GM19455 (cell line): Measurements from ENCODE around the gene TMEM203.

Experiments used
- ATAC-seq: cut with Tn5 transposase; IDR thresholded peaks from one replicate; pipeline ENCODE4 v1.9.1; 2021; ENCODE audit not compliant: unreplicated experiment

TMEM203 gene

DNA sequence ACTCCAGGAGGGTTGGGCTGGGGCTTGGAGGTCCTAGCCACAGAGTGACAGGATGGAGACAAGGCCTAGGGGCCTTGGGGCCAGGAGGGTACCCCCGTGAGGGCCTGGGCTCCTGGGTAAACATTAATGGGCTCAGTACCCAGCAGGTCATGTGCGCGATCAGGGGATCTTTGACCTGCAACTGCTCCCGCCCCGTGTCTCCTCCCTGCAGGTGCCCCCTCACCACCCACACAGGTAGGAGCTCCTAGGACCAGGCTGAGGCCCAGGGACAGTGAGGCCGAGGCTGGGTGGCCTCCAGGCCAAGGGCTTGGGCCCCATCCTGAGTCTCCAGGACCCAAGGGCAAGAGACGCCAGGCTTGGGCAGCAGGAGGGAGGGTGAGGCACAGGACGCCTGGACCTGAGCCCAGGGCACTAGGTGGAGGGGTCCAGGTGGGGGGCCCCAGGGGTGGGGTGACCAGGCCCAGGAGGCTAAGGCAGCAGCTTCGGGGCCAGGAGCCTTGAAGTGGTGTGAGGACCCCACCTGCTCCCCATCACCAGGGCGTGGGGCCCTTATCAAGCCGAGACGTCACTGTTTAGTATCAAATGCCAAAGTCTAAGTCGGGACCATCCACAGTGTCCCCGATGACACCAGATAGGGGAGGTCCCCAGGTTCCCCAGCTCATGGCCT is 25.4 kb upstream of the TMEM203 start, which contains the start of gene SLC34A3:
SLC34A3 (plus strand) TSS at position 197 of the 667 bp plus-strand sequence. CDS start 802 bp downstream, outside the sequence.
- no peak for ATAC-seq

DNA sequence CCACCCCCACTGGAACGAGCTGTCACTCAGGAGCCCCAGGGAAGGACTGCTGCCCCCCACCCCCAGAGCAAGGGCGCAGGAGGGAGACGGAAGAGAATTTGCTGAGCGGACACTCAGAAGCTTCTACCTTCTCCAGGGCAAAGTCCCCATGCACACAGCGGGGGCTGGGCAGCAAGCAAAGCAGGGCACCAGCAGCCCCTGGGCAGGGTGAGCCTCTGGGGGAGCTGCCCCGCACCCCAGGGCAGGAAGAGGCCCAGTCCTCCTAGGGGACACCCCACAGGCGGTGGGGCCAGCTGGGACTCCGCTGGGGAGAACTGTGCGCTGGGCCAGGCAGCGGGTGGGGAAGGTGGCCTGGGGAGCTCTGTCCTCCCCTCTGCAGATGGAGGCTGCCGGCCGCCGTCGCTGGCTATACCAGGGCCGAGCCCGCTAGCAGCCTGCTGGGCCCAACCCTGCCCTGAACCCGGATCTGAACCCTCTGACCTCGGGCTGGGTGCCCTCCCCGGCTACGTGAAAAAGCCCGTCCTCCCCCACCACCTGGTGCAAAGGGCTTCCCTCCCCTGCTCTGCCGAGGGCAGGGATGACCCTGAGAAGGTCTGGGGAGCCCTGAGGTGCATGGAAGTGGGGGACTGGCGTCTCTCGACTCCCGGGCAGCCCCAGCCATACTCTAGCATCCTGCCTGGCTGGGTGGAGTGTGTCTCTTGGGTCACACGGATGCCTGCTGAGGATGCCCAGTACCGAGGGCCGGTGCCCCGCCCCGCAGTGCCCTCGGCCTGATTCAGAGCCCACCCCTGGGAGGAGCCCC is 24.7 kb upstream of the TMEM203 start:
- no peak for ATAC-seq

DNA sequence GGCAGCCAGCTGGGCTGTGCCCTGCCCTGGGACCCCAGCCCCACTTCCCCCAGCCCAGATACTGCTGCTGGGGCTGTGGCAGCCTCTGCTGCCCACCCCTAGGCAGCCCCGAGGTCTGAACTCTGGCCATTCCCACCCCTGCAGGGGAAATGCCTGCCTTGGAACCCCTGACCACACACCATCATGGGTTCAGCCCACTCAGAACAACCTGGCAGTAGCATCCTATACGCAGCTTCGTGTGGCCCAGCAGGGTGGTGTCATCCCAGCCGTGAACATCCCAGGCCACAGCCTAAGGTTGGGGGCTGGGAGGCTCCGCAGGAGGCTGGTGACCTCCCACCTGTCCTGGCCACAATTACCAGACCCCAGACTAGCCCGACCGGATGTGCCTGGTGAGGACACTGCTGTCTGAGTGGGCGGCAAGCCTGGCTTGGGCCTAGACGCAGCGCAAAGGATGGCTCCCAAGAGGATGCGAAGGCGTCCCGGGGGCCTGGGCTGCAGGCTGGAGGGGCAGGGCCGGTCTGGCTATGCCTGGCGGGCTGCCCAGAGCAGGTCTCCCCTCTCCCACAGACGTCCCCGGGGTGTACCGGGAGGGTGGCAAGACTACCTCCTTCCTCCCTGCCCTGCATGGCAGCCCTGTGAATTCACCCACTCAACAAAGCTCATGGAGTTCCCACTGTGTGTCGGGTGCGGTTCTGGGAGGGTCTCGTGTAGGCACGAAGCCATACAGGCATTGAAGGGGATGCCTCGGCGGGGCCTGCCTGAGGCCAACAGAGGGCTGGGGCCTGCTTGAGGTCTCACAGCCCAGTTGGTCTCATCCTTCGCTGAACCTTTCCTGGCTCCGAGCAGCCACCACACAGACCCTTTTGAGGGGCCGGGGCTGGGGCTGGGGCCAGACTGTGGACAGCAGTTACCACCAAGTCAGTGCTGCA is 23.8 kb upstream of the TMEM203 start:
- no peak for ATAC-seq

DNA sequence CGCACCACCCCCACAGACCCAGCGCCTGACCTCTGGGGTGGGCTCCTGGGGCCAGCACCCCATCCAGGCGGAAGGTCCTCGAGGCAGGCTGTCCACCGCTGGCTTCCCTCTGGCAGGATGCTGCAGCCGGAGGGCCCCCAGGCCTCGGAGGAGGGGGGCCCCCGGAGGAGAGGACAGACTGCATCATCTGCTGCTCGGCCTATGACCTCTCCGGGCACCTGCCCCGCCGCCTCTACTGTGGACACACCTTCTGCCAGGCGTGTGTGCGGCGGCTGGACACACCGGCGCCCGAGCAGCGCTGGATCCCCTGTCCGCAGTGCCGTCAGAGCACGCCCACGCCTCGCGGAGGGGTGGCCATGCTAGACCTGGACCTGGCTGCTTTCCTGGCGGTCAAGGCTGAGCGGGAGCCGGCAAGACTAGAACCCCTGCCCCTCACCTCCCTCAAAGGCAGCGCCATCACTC is 23.1 kb upstream of the TMEM203 start:
- ATAC-seq = no peak

DNA sequence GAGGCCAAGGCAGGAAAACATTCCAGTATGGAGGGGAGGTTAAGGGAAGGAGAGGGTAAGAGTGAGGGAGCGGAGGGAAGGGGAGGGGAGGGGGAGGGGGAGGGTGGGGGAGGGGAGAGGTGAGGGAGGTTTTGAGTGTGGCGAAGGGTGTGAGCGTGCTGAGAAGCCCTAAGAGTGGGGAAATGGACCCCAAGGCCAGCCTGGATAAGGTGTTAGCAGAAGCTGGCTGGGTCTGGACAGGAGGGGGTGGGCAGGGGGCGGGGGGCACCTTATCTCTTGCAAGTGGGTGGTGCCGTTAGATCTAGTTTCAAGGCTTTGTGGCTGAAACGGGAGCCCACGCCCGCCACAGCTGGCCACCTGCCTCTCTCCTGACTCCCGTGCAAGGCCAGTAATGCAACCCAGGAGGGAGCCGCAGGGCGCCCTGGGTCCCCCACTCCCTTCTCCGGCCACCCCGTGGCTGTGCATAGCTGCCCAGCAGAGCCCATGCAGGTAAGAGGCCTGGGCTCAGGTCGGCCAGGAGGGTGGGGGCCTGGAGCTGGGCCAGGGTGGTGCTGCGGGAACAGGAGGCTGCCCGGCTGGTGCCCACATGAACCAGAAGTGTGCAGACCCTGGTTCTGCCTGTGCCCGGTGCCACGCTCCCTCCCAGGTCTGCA is 22.5 kb upstream of the TMEM203 start:
- ATAC-seq = no peak

DNA sequence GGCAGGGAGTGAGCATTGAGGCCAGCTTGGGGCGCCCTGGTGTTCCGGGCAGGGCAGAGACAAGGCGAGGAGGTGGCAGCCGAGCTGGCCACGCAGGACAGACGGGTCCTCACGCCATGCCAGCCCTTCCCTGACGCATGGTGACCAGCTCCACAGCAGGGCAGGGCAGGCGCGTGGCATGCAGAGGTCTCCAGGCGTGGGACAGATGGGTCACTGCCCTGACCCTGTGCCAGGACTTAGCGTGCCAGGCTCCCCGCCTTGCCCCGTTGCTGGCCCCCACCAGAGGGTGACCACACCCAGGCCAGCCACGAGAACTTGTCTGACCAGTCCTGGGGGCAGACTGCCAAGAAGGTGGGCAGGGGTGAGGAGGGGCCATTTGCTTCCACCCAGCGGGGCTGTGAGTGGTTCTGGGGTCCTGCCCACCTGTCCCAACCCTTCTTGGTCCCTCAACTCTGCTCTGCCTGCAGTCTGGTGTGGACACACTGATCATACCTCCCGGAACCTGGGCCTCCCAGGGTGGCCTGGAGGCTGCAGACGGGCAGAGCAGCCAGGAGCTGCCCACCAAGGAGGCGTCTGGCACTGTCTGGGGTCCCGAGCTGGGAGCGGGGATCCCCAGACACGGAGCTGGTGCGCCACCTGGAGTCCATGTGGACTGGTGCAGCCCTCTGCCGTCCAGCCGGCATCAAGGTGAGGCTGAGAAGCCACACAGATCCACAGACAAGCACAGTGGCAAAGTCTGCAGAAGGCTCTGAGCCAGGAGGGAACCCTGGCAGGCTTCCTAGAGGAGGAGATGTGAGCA is 21.8 kb upstream of the TMEM203 start, which contains the start of gene RNF224:
RNF224 (plus strand) TSS at position 449 of the 799 bp plus-strand sequence. CDS start 834 bp downstream, outside the sequence.
- ATAC-seq = no peak

DNA sequence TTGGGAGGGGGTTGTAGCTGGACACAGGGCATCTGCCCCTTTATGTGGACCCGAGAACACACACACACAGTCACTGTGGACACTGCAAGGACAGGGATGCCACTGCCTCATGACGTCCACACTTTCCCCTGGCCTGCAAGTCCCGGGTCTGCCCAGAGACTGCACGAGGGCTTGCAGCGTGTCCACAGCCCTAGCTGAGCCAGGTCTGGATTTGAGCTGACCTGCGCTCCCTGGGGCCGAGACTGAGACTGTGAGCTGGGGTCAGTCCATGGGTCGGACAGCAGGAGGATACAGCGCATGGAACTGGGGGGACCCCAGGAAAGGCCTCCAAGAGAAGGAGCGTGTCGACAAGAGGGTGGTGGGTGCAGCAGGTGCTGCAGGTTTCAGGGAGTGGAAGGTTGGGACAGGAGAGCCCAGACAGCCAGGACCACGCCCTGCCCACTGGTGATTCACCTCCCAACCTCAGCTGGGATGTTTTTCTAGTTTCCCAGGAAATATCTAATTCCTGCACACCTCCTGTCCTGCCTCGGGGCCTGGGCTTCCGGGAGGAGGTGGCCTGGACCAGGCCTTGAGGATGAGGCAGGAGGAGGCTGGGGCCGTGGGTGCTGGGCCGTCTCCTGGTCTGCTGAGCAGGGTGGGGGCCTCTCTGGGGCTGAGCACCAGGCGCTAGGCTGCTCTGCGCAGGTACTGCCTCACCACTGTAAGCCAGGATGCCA is 21.0 kb upstream of the TMEM203 start:
- no peak for ATAC-seq

DNA sequence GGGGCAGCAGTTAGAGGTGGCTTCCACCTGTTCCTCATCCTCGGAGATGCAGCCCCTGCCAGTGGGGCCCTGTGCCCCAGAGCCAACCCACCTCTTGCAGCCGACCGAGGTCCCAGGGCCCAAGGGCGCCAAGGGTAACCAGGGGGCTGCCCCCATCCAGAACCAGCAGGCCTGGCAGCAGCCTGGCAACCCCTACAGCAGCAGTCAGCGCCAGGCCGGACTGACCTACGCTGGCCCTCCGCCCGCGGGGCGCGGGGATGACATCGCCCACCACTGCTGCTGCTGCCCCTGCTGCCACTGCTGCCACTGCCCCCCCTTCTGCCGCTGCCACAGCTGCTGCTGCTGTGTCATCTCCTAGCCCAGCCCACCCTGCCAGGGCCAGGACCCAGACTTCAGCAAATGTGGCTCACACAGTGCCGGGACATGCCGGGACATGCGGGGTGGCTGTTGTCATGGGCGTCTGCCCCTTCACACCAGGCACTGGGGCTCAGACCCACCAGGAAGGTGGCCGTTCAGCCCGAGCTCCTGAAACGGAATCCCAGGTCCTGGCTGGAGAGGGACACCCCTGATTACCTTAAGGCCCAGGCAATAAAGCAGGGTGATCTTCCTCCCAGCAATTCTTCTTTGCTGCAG is 20.4 kb upstream of the TMEM203 start:
- no peak for ATAC-seq

DNA sequence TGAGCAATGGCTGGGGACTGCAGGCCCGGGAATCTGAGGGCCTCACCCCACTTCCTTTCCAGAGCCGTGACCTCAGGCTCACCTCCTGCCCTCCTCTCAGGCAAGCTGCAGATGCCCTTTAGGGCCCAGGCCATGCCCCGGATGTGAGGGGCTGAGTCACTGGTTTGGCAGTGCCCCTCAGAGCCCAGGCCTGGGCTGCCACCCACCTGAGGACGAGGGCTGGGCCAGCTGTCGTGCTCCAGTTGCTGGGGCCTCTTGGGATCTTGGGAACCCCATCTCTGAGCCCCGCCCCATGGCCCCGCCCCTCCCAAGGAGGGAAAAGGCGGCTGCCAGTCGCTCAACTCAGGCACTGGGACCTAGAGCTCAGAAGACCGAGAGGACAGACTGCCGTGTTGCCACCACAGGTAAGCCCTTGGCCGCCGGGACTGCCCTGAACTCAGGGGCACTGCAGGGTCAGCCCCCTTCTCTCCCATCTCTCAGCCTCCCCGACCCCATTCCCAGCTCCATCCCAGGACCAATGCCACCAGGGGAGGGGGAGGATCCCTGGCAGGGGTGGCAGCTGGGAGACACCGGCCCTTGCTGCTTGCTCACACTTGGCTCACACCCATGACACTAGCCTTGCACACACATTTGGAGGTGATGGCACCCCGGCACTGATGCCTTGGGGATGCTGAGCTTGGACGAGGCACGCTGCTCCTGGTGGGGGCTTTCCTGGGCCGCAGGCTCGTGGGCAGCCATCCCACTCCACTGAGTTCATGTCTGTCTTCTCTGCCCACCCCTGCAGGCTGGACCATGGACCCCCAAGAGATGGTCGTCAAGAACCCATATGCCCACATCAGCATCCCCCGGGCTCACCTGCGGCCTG is 19.6 kb upstream of the TMEM203 start, which contains the start of gene CYSRT1:
CYSRT1 (plus strand) TSS at position 345 of the 865 bp plus-strand sequence; CDS start at position 793, 448 bp downstream.
- no peak for ATAC-seq

DNA sequence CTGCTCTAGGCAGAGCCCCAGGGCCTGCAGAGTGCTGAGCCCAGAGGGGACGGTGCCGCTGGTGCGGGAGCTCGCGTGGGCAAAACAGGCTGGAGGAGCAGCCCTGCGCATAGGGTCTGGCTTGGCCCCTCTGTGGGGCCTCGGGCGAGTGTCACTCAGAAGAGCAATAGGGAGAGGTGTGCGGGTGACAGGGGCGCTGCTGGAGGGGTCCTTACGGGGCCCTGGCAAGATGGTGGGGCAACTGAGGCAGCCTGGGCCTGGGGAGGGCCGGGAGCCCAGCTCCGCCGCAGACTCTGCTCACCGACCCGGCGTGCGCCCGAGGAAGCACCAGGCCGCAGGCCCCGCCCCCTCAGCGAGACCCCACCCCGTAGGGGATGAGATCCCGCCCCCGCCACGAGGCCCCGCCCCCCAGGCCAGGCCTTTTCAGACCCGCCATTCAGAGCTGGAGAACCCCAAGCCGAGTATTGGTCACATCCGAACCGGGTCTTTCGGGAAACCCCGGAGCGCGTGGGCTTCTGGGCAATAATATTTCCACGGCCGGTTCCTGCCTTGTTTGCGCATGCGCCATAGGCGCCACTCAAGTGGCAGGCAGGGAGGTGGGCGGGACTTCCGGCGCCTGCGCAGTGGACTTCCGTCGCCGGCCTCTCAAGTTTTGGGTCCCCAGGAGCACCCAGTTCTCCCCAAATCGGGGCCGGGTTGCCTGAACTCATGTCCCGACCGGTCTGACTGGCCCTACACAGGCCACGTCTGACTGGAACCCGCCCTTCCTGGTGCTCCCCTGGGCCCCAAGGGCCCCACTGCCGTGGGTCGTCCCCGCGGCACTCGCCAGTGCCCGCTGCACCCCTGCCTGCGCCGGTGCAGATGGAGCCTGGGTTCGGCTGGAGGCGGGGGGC is 17.9 kb upstream of the TMEM203 start:
- peak; percentile 74 for ATAC-seq

DNA sequence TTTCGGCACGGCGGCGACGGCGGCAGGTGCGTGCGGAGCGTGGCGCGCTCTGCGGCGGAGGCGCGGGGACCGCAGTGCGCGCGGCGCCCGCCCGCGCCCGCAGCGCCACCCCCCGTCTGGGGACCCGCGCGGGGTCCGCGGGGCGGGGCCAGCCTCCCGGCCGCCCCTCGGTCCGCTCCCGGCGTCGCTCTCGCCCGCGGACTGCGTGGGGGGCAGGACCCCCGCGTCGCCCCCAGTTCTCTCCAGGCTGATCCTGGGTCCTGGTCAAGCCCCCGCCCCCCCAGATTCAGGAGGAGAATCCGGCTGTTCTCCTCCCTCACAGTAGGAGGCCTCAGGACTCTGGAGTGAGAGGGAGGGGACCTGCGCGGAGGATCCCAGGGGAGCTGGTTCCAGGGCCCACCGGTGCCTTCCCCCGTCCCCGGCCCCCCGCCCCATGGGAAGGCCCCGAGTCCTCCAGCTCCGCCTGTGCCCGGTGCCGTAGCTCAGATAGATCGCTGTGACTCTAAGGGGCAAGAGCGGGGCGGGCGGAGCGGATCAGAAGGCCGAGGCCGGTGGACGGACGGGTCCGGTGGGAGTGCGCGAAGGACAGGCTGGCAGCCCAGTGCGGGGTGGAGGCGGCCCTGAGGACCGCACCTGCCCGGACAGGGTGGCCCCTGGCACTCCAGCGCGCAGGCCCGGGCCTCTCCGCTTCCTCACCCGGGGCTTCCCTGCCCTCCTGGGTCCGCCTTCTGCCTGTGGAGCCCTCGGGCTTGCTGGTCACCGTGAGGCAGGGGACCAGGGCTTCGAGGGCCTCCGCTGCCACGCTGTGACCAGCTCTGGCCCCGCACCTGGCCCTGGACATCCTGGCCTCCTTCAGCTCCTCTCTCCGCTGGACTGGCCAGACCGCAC is 17.0 kb upstream of the TMEM203 start, which contains the start of gene RNF208:
RNF208 (minus strand) TSS at position 51 of the 888 bp plus-strand sequence. CDS start 1,028 bp downstream, outside the sequence.
- ATAC-seq = peak; percentile 3

DNA sequence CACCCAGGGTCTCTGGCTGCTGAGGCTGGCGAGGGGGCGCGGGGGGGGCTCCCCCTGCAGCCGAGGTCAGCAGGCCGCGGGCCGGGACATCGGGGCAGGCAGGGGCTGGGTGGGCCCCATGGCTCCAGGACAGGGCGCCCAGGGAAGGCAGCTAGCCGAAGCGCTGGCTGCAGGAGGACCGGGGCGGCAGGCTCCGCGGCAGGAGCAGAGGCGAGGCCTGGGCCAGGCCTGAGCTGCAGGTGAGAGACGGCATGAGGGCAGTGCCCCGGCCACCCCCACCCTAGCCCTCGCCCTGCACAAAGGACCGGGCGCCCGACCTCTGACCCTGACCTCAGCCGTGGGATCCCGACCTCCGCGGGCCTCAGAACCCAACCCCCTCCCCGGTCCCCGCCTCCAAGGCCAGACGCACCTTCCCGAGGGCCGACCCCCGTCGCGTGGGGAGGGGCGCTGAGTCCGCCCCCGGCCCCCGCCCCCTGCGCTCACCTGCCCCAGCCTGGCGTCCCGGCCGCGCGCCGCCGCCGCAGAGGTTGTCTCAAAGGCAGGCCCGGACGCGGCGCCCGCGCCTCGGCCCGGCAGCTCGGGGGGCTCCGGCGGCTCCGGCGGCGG is 16.2 kb upstream of the TMEM203 start:
- ATAC-seq = no peak

DNA sequence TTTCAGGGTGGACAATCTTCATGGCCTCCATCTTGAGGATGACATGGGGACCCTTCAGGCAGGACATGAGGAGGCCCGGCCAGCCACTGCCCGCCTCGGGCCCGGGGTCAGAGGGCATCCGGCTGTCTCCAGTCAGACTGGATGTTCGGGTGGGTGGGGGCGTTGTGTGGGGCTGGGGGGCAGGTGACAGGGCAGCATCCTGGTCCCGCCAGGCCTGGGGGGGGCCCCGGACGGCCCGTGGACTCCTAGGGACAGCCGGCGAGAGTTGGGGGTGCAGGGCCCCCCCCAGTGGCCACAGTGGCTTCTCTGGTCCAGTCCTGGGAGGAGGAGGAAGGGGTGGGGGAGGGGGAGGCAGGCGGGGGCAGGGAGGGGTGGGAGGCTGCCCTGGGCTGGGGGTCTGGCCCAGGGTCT is 15.7 kb upstream of the TMEM203 start:
- ATAC-seq = no peak

DNA sequence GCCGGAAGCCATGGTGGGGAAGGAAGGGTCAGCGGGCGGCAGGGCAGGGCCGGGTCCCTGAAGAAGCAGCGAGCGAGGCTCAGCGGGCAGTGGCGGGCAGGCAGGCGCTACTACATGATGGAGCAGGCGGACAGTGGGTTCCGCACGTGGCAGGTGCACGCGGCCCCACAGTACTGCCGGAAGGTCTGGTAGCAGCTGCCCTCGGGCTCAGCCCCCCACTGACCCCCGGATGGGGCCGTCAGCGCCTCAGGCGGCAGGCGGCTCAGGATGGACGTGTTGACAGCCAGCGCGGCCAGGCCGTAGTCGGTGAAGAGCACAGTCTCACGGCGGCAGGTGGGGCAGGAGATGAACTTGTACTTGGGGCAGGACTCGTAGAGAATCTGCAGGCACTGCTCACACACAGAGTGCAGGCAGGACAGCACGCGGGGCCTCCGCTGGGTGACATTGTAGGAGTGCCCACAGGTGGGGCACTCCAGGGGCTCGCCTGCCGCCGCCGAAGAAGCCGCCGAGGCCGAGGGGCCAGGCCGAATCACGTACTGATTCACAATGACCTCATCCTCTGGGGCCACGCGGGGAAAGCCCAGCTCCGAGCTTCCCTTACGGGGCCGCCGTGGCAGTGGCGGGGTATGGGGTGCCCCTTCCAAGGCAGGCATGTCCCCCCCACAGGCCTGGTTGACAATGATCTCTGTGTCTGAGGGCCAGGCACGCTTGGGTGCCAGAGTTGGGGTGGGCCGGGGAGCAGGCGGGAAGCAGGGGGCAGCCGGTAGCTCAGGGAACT is 15.1 kb upstream of the TMEM203 start:
- ATAC-seq = no peak
